GM19397 (cell line): Measurements from ENCODE around the gene GCK.
"Not testable (repeated sequence)": the region's sequence is repeated elsewhere in the genome, so short reads cannot be mapped to it uniquely, and the experiment has no call there.

ENCODE experiments used
- ATAC-seq: cut with Tn5 transposase; IDR thresholded peaks from one replicate; pipeline ENCODE4 v1.9.1; 2021; ENCODE audit warnings: mild to moderate bottlenecking, moderate library complexity; ENCODE audit not compliant: unreplicated experiment

The GCK gene

DNA sequence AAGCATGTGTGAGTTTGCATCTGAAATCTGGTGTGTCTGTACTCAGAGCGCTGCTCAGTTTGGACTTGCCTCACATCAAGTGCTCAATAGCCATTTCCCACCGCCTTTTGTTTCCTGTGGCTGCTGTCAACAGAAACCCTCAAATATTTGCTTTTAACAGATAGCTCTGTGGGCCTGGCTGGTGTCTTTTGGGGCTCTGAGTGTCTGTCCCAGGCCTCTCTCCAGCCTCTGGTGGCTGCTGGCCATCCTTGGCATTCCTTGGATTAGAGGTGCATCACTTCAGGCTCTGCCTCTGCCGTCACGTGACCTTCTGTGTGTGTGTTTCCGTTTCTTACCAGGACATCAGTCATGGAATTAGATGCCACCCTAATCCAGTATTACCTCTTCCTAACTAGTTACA lies 20.9 kb upstream of the GCK start:
- ATAC-seq: no peak

DNA sequence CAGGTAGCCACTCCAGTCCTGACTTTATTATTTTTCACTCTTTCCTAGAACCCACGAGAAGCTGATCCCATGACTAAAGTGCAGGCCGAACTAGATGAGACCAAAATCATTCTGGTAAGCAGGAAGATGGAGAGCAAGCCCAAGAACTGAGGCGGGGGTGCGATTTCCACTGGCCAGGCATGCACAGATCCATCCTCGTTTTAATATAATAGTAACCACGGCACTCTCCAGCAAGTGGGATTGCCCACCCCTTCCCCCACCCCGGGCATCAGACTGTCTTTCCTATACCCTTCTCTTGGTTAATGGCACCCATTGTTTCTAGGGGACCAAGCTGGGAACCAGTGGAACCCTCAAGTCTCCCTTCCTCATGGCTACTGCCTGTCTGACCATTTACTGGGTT lies 18.8 kb upstream of the GCK start:
- ATAC-seq: no peak

DNA sequence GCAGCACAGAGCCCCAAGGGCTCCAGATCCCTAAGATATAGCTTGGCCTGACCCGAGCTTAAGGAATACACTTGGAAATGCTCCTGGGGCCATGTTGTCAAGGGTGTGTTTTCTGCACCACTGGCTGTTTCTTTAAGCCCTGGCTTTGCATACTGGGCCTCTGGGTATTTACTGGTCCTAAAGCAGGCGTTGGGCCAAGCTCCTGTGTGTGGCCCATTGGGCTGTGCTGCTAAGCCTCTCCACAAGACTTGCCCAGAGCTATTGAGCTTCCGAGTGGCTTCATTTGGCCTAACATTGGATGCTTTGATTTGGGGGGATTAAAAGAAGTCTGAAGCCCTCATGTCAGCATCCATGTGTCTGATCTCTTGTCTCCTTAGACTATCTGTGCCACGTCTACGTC lies 16.8 kb upstream of the GCK start:
- ATAC-seq: no peak

DNA sequence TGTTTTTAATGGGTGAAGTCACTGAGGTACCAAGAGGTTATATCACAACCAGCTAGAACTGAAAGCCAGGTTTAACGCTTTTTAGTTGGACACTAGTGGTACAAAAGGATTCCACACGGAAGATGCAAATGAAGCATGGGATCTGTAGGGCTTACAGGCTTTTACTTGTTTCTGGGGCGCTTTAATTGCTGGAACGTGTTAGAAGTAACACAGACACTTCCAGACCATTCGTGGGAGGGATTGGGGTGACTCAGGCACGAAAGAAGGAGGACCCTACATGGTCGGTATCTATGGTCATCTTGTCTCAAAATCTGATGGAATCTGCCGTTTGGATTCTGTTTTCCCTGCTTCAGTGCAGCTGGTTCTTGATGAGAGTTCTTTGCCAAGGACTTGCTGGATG lies 12.6 kb upstream of the GCK start:
- ATAC-seq: no peak

DNA sequence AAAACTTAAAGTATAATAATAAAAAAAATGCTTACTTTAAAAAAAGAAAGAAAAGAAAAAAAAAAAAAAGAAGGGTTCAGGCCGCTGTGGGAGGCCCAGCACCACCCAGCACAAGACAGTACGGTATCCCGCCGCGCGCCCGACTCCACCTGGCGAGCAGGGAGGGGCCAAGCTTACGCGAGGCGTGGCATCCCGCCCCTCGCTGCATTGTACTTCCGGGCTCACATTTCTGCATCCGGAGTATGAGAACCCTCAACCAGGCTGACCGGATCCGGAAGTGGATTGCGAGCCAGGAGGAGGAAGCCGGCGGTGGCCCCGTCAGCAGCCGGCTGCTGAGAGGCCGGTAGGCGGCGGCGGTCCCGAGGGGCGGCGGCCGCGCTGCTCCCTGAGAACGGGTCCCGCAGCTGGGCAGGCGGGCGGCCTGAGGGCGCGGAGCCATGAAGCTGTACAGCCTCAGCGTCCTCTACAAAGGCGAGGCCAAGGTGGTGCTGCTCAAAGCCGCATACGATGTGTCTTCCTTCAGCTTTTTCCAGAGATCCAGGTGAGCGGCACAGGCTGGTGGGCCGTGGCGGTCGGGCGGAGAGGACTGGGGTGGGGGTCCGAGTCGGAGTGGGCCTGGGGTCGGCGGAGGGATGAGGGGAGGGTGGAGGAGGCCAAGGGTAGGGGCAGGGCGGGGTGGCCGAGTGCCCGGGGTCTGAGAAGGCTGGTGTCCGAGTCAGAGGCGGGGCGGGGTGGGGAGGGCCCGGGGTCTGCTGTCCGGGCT lies 11.6 kb upstream of the GCK start, which contains the start of gene YKT6:
Gene YKT6 (plus strand): TSS at position 280 of the 763 bp plus-strand sequence. CDS start 158 bp downstream, at position 438.
- peak; percentile 99 for ATAC-seq

DNA sequence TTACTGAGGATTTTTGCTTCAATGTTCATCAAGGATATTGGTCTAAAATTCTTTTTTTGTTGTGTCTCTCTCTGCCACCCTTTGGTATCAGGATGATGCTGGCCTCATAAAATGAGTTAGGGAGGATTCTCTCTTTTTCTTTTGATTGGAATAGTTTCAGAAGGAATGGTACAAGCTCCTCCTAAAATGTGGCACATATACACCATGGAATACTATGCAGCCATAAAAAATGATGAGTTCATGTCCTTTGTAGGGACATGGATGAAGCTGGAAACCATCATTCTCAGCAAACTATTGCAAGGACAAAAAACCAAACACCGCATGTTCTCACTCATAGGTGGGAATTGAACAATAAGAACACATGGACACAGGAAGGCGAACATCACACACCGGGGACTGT lies 10.9 kb upstream of the GCK start:
- ATAC-seq: not testable (repeated sequence)

DNA sequence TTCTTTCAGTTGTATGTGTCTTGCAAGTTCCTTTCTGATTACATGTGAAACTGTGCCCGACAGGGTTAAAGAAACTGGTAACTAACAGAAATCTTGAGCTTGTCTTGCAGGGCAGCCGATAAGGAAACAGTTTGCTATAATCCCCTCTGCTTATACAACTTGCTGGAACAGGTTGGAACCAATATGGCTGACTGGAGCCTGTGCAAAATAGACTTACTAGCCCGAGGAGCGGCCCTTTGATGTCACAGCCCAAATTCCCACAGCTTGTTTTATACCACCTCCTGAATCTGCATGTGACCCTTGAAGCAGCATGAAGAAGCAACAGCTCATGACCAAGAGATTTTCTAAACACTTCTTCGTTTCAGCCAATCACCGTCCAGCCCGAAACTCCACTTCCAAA lies 8.2 kb upstream of the GCK start:
- no peak for ATAC-seq

DNA sequence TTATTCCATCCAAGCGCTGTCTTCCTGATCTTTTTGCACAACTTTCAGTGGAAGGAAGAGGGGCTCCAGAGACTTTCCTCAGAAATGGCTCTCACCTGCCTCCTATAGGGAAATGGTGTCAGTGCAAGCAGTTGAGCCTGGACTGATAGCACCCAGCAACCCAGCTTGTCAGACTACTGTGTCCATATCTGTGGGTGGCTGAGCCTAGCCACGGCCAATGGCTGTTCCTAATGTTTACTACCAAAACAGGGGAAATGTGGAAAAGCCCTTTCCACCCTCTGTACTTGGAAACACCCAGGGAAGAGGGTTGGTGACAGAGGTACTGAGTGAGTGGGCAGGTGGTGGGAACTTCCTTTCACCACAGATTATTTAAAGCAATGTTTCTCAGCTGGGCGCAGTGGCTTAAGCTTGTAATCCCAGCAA lies 7.2 kb upstream of the GCK start:
- ATAC-seq: no peak

DNA sequence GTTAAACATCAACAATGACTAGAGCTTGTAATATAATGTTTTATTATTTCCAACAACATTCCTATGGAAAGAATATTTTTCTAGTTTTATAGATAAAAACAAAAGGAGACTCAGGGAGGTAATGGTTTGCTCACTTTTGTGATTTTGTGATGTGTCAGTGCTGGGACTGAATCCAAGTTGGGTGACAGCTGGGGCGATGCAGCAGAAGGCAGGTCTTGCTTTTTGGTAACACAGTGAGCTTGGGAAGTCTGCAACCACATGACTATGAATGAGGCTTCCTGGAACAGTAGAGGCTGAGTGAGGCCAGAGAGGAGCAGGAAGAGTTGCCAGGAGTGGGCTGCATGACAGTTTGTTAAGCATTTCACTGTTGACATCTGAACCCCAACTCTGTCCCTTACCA lies 6.7 kb upstream of the GCK start:
- no peak for ATAC-seq

DNA sequence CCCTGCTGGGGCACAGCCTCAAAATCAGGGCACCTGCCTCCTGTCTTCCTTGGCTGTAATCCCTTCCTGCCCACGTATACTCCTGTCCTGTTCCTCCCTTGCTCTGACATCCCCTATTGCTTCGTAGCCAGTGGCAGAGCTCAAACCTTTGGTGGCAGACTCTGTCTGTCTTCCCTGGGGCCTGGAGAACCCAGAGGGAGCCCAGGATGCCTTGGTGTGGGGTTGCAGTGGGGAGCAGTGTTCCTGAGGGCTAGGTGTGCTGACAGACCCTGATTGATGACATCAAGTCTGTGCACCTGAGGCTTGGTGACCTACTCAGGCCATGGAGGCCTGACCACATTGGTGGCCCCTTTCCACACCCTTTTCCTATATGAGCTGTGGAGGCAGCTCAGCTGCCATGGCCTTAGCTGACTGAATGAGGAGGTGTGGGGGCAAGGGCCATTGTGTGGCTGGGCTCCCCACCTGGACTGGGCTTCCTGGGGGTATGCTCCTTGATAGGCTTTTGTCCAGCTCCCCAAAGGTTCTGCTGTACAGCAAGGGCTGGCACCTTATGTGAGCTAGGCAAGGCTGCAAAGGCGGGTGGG lies 5.4 kb upstream of the GCK start:
- no peak for ATAC-seq

DNA sequence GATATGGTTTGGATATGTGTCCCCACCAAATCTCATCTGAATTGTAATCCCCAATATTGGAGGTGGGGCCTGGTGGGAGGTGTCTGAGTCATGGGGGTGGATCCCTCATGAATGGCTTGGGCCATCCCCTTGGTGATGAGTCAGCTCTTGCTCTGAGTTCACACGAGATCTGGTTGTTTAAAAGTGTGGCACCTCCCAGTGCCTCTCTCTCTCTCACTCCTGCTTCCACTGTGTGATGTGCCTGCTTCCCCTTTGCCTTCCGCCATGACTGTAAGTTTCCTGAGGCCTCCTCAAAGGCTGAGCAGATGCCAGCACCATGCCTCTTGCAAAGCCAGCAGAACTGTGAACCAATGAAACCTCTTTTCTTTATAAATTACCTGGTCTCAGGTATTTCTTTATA lies 4.8 kb upstream of the GCK start:
- no peak for ATAC-seq

DNA sequence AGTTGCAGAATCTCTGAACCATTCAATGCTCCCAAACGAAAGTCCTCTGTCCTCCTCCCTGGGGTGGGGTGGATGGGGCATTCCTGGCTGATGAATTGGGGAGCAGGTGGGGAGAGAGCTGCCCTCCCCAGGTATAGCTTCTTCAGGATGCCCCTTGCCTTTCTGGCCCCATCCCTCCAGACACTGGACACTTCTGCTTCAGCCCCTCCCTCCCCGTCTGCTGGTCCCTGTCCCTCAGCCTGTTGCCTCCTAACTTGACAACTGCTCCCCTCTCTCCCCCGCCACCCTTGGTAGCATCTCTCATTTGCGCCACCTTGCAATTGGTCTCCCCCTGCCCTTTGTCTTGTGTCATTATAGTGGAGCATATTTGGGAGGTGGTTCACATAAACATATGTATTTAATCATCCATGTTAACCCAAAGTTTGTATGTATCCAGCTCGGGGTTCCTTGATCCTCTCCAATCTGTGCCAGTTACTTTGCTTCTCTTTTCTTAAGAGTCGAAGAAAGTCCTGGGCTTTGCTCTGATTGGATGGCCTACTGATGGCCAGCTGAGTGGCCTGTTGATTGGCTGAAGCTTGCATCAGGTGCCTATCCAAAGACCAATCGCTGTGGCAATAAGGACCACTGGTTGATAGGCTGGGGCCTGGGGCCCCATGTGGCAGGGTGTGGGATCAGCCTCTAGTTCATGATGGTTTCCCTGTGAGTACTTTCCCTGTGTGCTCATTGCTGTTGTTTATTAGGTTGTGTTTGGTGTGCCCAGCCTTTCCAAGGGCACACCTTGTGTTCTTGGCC lies 4.0 kb upstream of the GCK start:
- no peak for ATAC-seq

DNA sequence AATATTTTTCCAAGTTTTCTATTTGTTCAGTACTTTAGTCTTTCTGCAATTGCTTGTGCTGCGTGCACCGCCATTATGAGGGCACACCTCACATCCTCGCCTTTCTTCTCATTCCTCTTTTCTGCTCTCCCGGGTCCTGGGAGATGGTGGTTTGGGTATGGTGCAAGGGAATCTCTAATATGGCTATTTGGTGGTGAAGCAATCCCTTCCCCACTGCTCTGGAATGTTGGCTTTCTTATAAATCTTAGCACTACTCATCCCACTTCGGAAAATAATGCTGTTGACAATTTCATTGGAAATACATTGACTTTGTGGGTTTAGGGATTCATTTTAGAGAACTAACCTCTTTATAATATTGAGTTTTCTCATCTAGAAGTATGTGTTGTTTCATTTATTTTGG lies 1.9 kb upstream of the GCK start:
- ATAC-seq: no peak

DNA sequence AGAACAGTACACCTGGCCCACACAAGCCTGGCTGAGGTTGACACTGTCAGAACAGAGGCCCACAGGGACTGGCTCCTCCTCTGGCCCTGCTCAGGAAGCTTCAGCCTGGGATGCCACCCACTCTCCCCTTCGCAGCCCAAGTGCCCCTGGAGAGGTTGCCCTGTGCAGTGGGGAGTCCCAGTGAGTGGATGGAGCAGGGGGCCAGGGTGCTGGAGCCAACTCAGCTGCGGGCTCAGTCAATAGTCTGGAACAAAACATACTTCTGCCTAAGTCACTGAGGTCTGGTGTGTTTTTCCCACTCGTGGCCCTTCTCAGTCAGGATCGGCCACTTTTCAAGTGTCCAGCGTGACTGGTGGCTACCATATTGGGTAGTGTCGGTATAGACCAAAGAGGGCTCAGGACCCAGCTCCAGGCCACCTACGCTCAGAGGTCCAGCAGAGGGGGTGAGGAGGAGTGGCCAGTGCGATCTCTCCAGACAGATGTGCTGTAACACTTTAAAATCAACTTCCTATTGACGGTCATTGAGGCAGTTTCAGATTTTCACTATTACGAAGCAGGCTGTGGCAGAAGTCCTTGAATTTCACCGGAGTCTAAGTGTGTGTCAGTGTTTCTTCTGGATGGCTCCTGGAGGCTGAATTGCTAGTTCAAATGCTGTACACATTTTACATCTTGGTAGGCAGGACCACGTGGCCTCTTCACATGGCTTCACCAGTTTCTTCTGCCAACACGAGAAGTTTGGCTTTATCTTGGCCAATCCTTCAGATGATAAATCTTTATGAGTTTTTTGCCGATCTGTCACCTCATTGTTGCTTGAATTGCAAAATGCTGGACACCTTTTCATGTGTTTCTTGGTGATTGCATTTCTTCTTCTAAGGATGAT lies 994 bp upstream of the GCK start:
- no peak for ATAC-seq

DNA sequence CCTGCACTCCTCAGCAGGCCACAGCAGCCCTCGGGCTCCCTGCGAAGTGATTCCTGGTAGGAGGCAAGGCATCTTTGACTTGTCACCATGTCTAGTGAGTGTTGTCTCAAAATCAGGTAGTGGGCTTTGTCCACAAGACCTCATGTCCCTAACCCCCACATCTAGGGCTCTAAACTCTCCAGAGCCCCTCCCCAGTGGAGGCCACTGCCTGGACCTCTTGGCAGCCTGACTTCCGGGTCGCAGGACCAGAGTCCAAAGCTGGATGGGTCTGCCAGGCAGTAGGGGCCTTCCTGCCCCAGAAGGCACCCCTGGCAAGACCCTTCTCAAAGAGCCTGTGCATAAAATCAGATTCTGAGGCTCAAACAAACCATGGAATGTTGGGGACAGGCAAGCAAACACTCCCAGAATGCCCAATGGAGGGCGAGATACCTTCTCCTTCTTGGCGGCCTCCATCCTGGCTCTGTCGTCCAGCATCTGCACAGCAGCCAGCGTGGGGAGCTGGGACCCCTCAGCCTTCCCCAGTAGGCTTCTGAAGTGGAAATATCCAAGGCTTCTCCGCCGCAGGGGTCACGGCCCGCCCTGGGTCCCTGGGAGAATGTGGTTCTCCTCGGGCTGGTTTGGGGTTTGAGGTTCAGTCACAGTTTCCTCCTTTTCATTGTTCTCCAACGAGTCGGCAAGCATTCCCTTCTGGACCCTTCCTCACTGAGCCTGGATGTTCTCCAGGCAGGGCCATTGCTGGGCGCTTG lies 586 bp downstream of the GCK start:
- no peak for ATAC-seq

DNA sequence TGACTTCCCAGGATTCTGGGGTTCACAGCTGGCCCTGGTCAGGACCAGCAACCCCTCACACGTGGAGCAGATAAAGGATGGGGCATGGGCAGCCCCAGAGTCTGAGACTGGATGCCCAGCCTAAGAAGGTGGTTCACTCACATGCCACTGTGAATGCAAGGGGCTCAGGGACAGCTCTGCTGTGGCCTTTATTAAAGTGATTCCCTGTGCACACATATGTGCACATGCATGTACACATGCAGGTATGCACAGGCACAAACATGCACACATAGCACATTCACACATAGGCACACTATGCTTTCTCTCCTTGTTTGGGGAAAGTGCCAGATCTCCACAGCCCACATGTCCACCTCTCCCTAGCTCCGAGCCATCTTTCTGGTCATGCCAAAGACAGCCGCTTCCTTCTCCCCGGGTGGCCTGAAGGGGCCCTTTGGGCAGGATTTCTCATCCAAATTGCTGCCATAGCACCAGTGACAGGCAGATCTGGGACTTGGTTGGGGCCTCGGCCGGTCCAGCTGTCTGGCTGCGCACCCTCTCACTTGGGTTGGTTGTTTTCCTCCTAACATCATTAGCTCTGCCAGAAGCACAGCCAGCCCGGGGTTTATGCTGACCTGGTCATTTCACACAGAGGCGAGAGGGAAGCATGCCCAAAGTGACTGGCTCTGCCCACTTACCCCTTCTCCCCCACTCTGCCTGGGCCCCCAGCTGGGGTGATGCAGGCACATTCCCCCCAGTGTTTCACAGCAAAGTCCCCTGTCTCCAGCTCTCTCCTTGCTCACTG lies 1.4 kb downstream of the GCK start:
- no peak for ATAC-seq

DNA sequence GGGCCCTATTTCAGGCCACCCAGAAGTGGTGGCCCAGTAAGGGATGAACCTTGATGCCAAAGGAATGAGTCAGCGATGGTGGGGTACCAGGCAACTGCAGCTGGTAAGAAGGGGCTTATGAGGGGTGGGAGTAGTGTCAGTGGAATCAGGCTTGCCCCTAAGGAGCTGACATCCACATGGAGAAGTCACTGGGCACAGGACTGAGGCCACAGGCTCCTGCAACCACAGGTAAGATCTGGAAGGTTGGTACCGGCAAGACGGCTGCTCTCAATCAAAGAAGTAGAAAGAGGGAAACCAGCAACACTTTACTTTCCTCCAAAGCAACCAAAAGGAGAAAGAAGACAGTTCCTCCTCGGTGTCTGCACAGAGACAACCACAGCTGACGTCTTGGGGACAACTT lies 2.5 kb downstream of the GCK start:
- no peak for ATAC-seq

DNA sequence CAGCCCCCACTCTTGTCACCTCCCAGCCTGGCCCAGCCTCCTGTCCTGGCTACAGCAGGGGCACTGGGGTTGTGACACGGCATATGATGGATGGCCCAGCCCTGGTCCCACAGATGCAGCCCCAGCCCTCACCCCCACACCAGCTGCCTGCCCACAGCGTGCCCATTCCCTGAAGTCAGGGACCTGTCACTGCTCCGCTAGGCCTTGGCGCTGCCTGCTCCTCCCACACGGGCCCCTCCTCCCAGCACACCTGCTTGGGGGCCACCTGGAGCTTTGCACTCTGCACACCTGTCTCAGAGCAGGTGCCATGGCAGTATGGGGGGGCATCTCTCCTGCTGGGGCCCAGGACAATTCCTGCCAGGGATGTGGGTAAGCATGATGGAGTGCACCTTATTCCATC lies 3.5 kb downstream of the GCK start:
- ATAC-seq: no peak

DNA sequence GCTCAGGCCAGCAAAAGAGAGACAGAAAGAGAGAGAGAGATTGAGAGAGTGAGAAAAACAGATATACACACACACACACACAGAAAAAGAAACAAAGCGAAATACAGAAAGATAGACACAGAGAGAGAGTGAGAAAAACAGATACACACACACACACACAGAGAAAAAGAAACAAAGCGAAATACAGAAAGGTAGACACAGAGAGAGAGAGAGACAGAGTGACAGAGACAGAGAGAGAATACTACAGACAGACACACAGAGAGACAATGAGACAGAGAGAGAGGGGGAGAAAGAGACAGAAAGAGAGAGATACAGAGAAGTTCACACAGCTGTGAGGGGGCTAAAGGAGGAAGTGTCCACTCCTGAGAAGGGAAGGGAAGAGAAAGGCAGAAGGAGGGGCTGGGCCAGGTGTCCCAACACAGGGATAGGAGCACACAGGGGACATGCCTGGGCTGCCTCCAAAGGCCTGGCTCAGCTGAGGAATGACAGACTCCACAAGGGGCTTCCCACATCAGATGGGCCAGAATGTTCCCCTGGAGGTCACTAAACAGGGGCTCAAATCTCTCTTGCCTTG lies 4.3 kb downstream of the GCK start:
- no peak for ATAC-seq
